Measurements from ENCODE around the gene AMPD2.

GRCh38 chr1:109616391-109616790, 3.2 kb upstream of the AMPD2 start:
- TF ChIP-seq POLR2A (IDR thresholded peaks at IDR 0.05; ENCODE audit: extremely low read depth, insufficient read length) (no peak), CTCF (IDR thresholded peaks at IDR 0.05; ENCODE audit: low read depth, low read length) (no peak), MYC (IDR thresholded peaks at IDR 0.05; ENCODE audit: low read depth, low read length) (no peak; the same call in 1 of the 2 replicates)

All from NB4 (cell line).